MM.1S (cell line): ENCODE results near the gene CEACAM20.

ENCODE experiments used
- DNase-seq: peaks from one replicate; pipeline ENCODE4 v3.0.0-alpha.2; 2015
- H2AFZ ChIP-seq: fragments of 300-600 bp; sonication (generic); 2 replicates; pipeline ENCODE4 v1.6.0; 2016; ENCODE audit warnings: antibody characterized with exemption, low read length
- H3F3A ChIP-seq: fragments of 300-600 bp; sonication (generic); 2 replicates; pipeline ENCODE4 v1.6.1; 2016; ENCODE audit warnings: mild to moderate bottlenecking, antibody characterized with exemption, low read length, moderate library complexity, mixed read lengths; ENCODE audit not compliant: insufficient read depth
- H3K27ac ChIP-seq: fragments of 300-600 bp; sonication (generic); 2 replicates; pipeline ENCODE4 v1.5.1; 2016; ENCODE audit warnings: mild to moderate bottlenecking, low read length
- H3K27me3 ChIP-seq: fragments of 300-600 bp; sonication (generic); replicated peaks from 2 replicates; pipeline ENCODE4 v1.6.0; 2016; ENCODE audit warnings: low read length; ENCODE audit not compliant: insufficient read depth
- H3K36me3 ChIP-seq: fragments of 300-600 bp; sonication (generic); replicated peaks from 2 replicates; pipeline ENCODE4 v1.6.1; 2016; ENCODE audit warnings: mild to moderate bottlenecking, low read length, mixed read lengths; ENCODE audit not compliant: insufficient read depth
- H3K4me1 ChIP-seq: fragments of 300-600 bp; sonication (generic); 2 replicates; pipeline ENCODE4 v1.6.1; 2016; ENCODE audit warnings: low read length, mixed read lengths
- H3K4me2 ChIP-seq: fragments of 300-600 bp; sonication (generic); 2 replicates; pipeline ENCODE4 v1.6.0; 2016; ENCODE audit warnings: low read depth, low read length
- H3K4me3 ChIP-seq: fragments of 300-600 bp; sonication (generic); 2 replicates; pipeline ENCODE4 v1.5.1; 2016; ENCODE audit warnings: low read length, mixed read lengths
- H3K79me2 ChIP-seq: fragments of 300-600 bp; sonication (generic); 2 replicates; pipeline ENCODE4 v1.6.1; 2016; ENCODE audit warnings: mixed run types, low read length, mixed read lengths
- H3K9ac ChIP-seq: fragments of 300-600 bp; sonication (generic); 2 replicates; pipeline ENCODE4 v1.6.1; 2016; ENCODE audit warnings: low read length, mixed read lengths
- H3K9me2 ChIP-seq: fragments of 300-600 bp; sonication (generic); replicated peaks from 2 replicates; pipeline ENCODE4 v1.6.1; 2016; ENCODE audit warnings: mild to moderate bottlenecking, low read length, mixed read lengths; ENCODE audit not compliant: insufficient read depth
- H3K9me3 ChIP-seq: fragments of 300-600 bp; sonication (generic); replicated peaks from 2 replicates; pipeline ENCODE4 v1.6.1; 2016; ENCODE audit warnings: mild to moderate bottlenecking, low read length, mixed read lengths; ENCODE audit not compliant: insufficient read depth
- H4K20me1 ChIP-seq: fragments of 300-600 bp; sonication (generic); 2 replicates; pipeline ENCODE4 v1.6.1; 2016; ENCODE audit warnings: mild to moderate bottlenecking, low read length, moderate library complexity, mixed read lengths; ENCODE audit not compliant: insufficient read depth
- CTCF ChIP-seq: fragments of 300-600 bp; sonication (generic); IDR thresholded peaks from 2 replicates; pipeline ENCODE4 v1.5.1; 2016; ENCODE audit warnings: antibody characterized with exemption, low read length, mixed read lengths
- EZH2 ChIP-seq: fragments of 300-600 bp; sonication (generic); optimal IDR thresholded peaks from 2 replicates; pipeline ENCODE3; 2017; ENCODE audit warnings: low read depth, mild to moderate bottlenecking, antibody characterized with exemption, low read length, mixed read lengths
- EZH2phosphoT487 ChIP-seq: fragments of 300-600 bp; sonication (generic); IDR thresholded peaks from 2 replicates; pipeline ENCODE4 v1.6.1; 2018; ENCODE audit warnings: antibody characterized with exemption, low read length

Gene CEACAM20

GRCh38 chr19:44549507-44549906 is 20.0 kb upstream of the CEACAM20 start:
- Histone ChIP-seq H2AFZ (no peak overlapping the region), H3K27ac (no peak overlapping the region)

GRCh38 chr19:44548736-44549135 is 19.3 kb upstream of the CEACAM20 start:
- Histone ChIP-seq H3K4me3 (no peak overlapping the region), H3K79me2 (no peaks in the 10 kb centered on the region), H3K27ac (no peak overlapping the region), H3K27me3 (no peaks in the 10 kb centered on the region; the same call in 1 of the 2 replicates), H2AFZ (no peak overlapping the region), H3K36me3 (no peaks in the 10 kb centered on the region), H4K20me1 (no peaks in the 10 kb centered on the region), H3K4me2 (no peak overlapping the region), H3K9ac (no peak overlapping the region), H3K4me1 (no peaks in the 10 kb centered on the region), H3K9me2 (no peaks in the 10 kb centered on the region), H3K9me3 (no peaks in the 10 kb centered on the region), H3F3A (no peaks in the 10 kb centered on the region)
- TF ChIP-seq EZH2 (no peak), EZH2phosphoT487 (no peak), CTCF (no peak)
- DNase-seq = no peak

More at GRCh38 chr19:44549507-44549906, 20.0 kb upstream of the CEACAM20 start:
- Histone ChIP-seq H3F3A (no peaks in the 10 kb centered on the region), H3K36me3 (no peaks in the 10 kb centered on the region), H3K9ac (no peak overlapping the region), H4K20me1 (no peaks in the 10 kb centered on the region), H3K4me1 (no peaks in the 10 kb centered on the region), H3K9me3 (no peaks in the 10 kb centered on the region), H3K9me2 (no peaks in the 10 kb centered on the region), H3K79me2 (no peaks in the 10 kb centered on the region), H3K4me3 (no peak overlapping the region), H3K27me3 (peaks cover 2% of the 10 kb centered on the region; the same call in 1 of the 2 replicates), H3K4me2 (no peak overlapping the region)
- TF ChIP-seq EZH2 = no peak
- TF ChIP-seq CTCF = no peak
- no peak for TF ChIP-seq EZH2phosphoT487
- no peak for DNase-seq

- Histone ChIP-seq H3K36me3 (no peaks in the 10 kb centered on the region), H3K79me2 (no peaks in the 10 kb centered on the region), H3K9me2 (no peaks in the 10 kb centered on the region), H2AFZ (no peak overlapping the region), H3K4me1 (no peaks in the 10 kb centered on the region), H3K9me3 (no peaks in the 10 kb centered on the region), H3K9ac (no peak overlapping the region), H3K4me3 (no peak overlapping the region), H3K27me3 (no peaks in the 10 kb centered on the region; the same call in 1 of the 2 replicates), H3F3A (no peaks in the 10 kb centered on the region), H3K4me2 (no peak overlapping the region), H3K27ac (no peak overlapping the region), H4K20me1 (no peaks in the 10 kb centered on the region)
- no peak for TF ChIP-seq EZH2phosphoT487
- DNase-seq = no peak
Observed at GRCh38 chr19:44544031-44544430, 14.6 kb upstream of the CEACAM20 start.

- TF ChIP-seq EZH2phosphoT487 = no peak
- TF ChIP-seq CTCF = no peak
- no peak for TF ChIP-seq EZH2
Observed at GRCh38 chr19:44542671-44543070, 13.2 kb upstream of the CEACAM20 start.

More at GRCh38 chr19:44542671-44543070, 13.2 kb upstream of the CEACAM20 start:
- H3K9me2 ChIP-seq = no peaks in the 10 kb centered on the region
- no peak overlapping the region for H2AFZ ChIP-seq
- no peak overlapping the region for H3K27ac ChIP-seq
- no peaks in the 10 kb centered on the region; the same call in 1 of the 2 replicates for H3K27me3 ChIP-seq
- H3K9ac ChIP-seq = no peak overlapping the region
- H3K4me2 ChIP-seq = no peak overlapping the region
- no peaks in the 10 kb centered on the region for H3K79me2 ChIP-seq
- no peaks in the 10 kb centered on the region for H3K4me1 ChIP-seq
- no peaks in the 10 kb centered on the region for H3K9me3 ChIP-seq
- H3K36me3 ChIP-seq = no peaks in the 10 kb centered on the region
- H3F3A ChIP-seq = no peaks in the 10 kb centered on the region
- no peaks in the 10 kb centered on the region for H4K20me1 ChIP-seq
- no peak for DNase-seq
- no peak overlapping the region for H3K4me3 ChIP-seq
